ENCODE results near the gene PNPLA2. TPM values are rescaled to one million over a fixed set of nuclear protein-coding genes. Genes with fewer than 3 reads are reported as not detected.

PNPLA2 gene
- total RNA-seq, 2 experiments from 2014 or later: 19.8 to 41.2 TPM

DNA sequence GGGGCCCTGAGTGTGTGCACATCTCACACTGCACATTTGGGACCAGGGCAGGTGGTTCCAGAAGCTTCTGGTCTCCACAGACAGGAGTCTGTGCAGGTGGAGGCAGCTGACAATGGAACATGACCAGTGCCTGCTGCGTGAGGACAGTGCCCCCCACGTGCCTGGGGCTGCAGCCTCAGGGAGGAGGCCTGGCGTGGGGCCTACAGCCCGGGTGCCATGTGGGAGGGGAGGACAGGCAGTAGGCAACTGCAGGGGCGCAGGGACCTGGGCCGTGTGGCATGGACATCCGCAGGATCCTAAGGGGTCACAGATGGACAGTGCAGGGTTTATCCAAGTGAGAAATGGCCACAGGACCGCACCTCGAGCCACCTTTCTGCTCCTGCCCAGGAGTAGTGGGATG is 52.8 kb downstream of the PNPLA2 start:
- POLR2A ChIA-PET: no interaction called here
- TF ChIP-seq EZH2phosphoT487 (IDR thresholded peaks at IDR 0.05; ENCODE audit: borderline replicate concordance, low read depth, low read length): no peak
- TF ChIP-seq, protein P1, sequence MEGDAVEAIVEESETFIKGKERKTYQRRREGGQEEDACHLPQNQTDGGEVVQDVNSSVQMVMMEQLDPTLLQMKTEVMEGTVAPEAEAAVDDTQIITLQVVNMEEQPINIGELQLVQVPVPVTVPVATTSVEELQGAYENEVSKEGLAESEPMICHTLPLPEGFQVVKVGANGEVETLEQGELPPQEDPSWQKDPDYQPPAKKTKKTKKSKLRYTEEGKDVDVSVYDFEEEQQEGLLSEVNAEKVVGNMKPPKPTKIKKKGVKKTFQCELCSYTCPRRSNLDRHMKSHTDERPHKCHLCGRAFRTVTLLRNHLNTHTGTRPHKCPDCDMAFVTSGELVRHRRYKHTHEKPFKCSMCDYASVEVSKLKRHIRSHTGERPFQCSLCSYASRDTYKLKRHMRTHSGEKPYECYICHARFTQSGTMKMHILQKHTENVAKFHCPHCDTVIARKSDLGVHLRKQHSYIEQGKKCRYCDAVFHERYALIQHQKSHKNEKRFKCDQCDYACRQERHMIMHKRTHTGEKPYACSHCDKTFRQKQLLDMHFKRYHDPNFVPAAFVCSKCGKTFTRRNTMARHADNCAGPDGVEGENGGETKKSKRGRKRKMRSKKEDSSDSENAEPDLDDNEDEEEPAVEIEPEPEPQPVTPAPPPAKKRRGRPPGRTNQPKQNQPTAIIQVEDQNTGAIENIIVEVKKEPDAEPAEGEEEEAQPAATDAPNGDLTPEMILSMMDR (conservative IDR thresholded peaks at IDR 0.05; ENCODE audit: low read length): no peak
- H3K36me3 ChIP-seq (ENCODE audit: insufficient read depth, low read length): peaks cover 5% of the 10 kb centered on the region; the same call in 1 of the 2 replicates
- intact Hi-C loops (cut with micrococcal nuclease; ENCODE audit: unreplicated experiment): no loop called here
- no peaks in the 10 kb centered on the region for H3K79me2 ChIP-seq (ENCODE audit: insufficient read depth, low read depth, low read length)
- no TSS peak for BruUV-seq (replicated peaks)
- DNase-seq (ENCODE audit: low spot score): no peak
- no peak overlapping the region for H2AFZ ChIP-seq (ENCODE audit: low read length)
- H3K9me3 ChIP-seq (ENCODE audit: low read length): no peaks in the 10 kb centered on the region
- no peaks in the 10 kb centered on the region for H3K9me2 ChIP-seq (ENCODE audit: insufficient read depth, low read length)
- no peak overlapping the region for H3K4me2 ChIP-seq (ENCODE audit: low read length)
- H3K4me3 ChIP-seq (ENCODE audit: low read depth, low read length, poor library complexity, severe bottlenecking): no peak overlapping the region
- H3K27ac ChIP-seq (ENCODE audit: low read depth, low read length, poor library complexity, severe bottlenecking): no peak overlapping the region
- CTCF ChIA-PET (ENCODE audit: unreplicated experiment): no interaction called here
- no peaks in the 10 kb centered on the region for H4K20me1 ChIP-seq (ENCODE audit: insufficient read depth, low read length)
- no peaks in the 10 kb centered on the region for H3K4me1 ChIP-seq (ENCODE audit: insufficient read depth, low read length, poor library complexity, severe bottlenecking)

DNA sequence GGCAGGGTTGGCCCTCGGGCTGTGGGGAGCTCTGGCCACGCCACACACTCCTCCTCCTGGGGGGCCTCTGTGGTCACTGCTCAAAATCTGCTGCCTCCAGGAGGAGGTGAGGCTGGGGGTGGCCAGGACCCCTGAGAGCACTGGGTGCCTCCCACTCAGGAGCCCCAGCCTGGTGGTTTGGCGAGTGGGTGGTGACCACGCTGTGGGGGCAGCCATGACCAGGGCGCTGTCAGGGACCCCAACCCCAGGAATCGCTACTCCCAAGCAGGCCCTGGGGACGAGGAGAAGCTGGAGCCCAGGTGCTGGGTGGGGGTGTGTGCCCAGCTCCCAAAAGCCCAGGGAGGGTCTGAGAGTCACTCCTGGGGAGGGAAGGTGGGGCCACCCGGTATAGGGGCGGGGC is 54.1 kb downstream of the PNPLA2 start:
- POLR2A ChIA-PET: interaction anchor here (0.6 kb wide), 1 partner anchor 83 kb away, joined by 3 read pairs; the partner anchor contains the start of gene CEND1
- Histone ChIP-seq H3K9me3 (ENCODE audit: low read length) (no peaks in the 10 kb centered on the region), H3K4me3 (ENCODE audit: low read depth, low read length, poor library complexity, severe bottlenecking) (no peak overlapping the region), H3K79me2 (ENCODE audit: insufficient read depth, low read depth, low read length) (no peaks in the 10 kb centered on the region), H4K20me1 (ENCODE audit: insufficient read depth, low read length) (no peaks in the 10 kb centered on the region), H3K4me2 (ENCODE audit: low read length) (no peak overlapping the region), H3K9me2 (ENCODE audit: insufficient read depth, low read length) (no peaks in the 10 kb centered on the region), H2AFZ (ENCODE audit: low read length) (no peak overlapping the region), H3K4me1 (ENCODE audit: insufficient read depth, low read length, poor library complexity, severe bottlenecking) (no peaks in the 10 kb centered on the region), H3K27ac (ENCODE audit: low read depth, low read length, poor library complexity, severe bottlenecking) (no peak overlapping the region), H3K36me3 (ENCODE audit: insufficient read depth, low read length) (peaks cover 6% of the 10 kb centered on the region; the same call in 1 of the 2 replicates)
- TF ChIP-seq, protein P1 (conservative IDR thresholded peaks at IDR 0.05; ENCODE audit: low read length): no peak
- no peak for TF ChIP-seq EZH2phosphoT487 (IDR thresholded peaks at IDR 0.05; ENCODE audit: borderline replicate concordance, low read depth, low read length)
- CTCF ChIA-PET (ENCODE audit: unreplicated experiment): no interaction called here
- no peak for DNase-seq (ENCODE audit: low spot score)
- BruUV-seq (replicated peaks): no TSS peak
- intact Hi-C loops (cut with micrococcal nuclease; ENCODE audit: unreplicated experiment): no loop called here

DNA sequence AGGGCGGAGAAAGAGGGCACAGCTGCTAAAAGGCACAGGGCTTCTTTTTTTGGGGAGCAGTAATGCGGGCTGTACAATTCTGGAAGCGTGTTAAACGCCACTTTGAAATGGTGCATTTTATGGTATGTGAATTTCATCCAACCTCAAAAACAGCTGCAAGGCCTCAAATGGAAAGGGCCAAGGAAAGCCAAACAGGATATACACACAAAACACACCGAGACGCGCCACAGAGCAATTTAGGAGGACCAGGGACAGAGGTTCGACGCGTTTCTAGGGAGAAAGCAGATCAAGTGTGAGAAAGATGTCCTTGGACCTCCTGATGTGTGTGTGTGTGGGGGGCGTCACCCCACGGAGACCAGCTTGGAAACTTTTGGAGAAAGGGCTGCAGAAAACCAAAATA is 55.0 kb downstream of the PNPLA2 start:
- Histone ChIP-seq H3K9me2 (ENCODE audit: insufficient read depth, low read length) (no peaks in the 10 kb centered on the region), H3K9me3 (ENCODE audit: low read length) (no peaks in the 10 kb centered on the region), H3K4me2 (ENCODE audit: low read length) (no peak overlapping the region), H3K4me3 (ENCODE audit: low read depth, low read length, poor library complexity, severe bottlenecking) (no peak overlapping the region), H2AFZ (ENCODE audit: low read length) (no peak overlapping the region), H3K4me1 (ENCODE audit: insufficient read depth, low read length, poor library complexity, severe bottlenecking) (no peaks in the 10 kb centered on the region), H3K27ac (ENCODE audit: low read depth, low read length, poor library complexity, severe bottlenecking) (no peak overlapping the region), H4K20me1 (ENCODE audit: insufficient read depth, low read length) (no peaks in the 10 kb centered on the region), H3K79me2 (ENCODE audit: insufficient read depth, low read depth, low read length) (no peaks in the 10 kb centered on the region), H3K36me3 (ENCODE audit: insufficient read depth, low read length) (peaks cover 9% of the 10 kb centered on the region; the same call in 1 of the 2 replicates)
- CTCF ChIA-PET (ENCODE audit: unreplicated experiment): no interaction called here
- POLR2A ChIA-PET: no interaction called here
- TF ChIP-seq, protein P1 (conservative IDR thresholded peaks at IDR 0.05; ENCODE audit: low read length): no peak
- TF ChIP-seq EZH2phosphoT487 (IDR thresholded peaks at IDR 0.05; ENCODE audit: borderline replicate concordance, low read depth, low read length): no peak
- intact Hi-C loops (cut with micrococcal nuclease; ENCODE audit: unreplicated experiment): no loop called here
- DNase-seq (ENCODE audit: low spot score): no peak
- BruUV-seq (replicated peaks): no TSS peak

Small RNAs within 50 kb of the gene (small RNA-seq; reads per million reads assigned to genes)
- not detected for gene SNORA52

Other genes starting within 250 kb of the PNPLA2 start
- 23.3 and 25.6 TPM in 2 replicates for gene PHRF1, start 242.4 kb upstream of the PNPLA2 start, total RNA-seq (2014; rRNA removed; shearing (Covaris generic))
- 43.8 and 45.4 TPM in 2 replicates for gene PHRF1, start 242.4 kb upstream of the PNPLA2 start, total RNA-seq (2022)
- 18.7 and 20.9 TPM in 2 replicates for gene IRF7, start 203.0 kb upstream of the PNPLA2 start, total RNA-seq (2014; rRNA removed; shearing (Covaris generic))
- 15.8 and 16.6 TPM in 2 replicates for gene IRF7, start 203.0 kb upstream of the PNPLA2 start, total RNA-seq (2022)
- not detected in 2 replicates for gene CDHR5, start 194.0 kb upstream of the PNPLA2 start, total RNA-seq (2014; rRNA removed; shearing (Covaris generic))
- gene CDHR5, start 194.0 kb upstream of the PNPLA2 start, total RNA-seq (2022): not detected in 2 replicates
- gene SCT, start 191.7 kb upstream of the PNPLA2 start, total RNA-seq (2014; rRNA removed; shearing (Covaris generic)): not detected in 2 replicates
- not detected in 2 replicates for gene SCT, start 191.7 kb upstream of the PNPLA2 start, total RNA-seq (2022)
- gene DRD4, start 181.6 kb upstream of the PNPLA2 start, total RNA-seq (2014; rRNA removed; shearing (Covaris generic)): 0.16 and 2.2 TPM in 2 replicates
- gene DRD4, start 181.6 kb upstream of the PNPLA2 start, total RNA-seq (2022): 3.1 and 3.5 TPM in 2 replicates
- gene DEAF1, start 123.7 kb upstream of the PNPLA2 start, total RNA-seq (2014; rRNA removed; shearing (Covaris generic)): 35.6 and 42.7 TPM in 2 replicates
- gene DEAF1, start 123.7 kb upstream of the PNPLA2 start, total RNA-seq (2022): 63.0 and 66.2 TPM in 2 replicates
- 52.8 and 56.8 TPM in 2 replicates for gene TMEM80, start 123.1 kb upstream of the PNPLA2 start, total RNA-seq (2014; rRNA removed; shearing (Covaris generic))
- gene TMEM80, start 123.1 kb upstream of the PNPLA2 start, total RNA-seq (2022): 51.6 and 52.7 TPM in 2 replicates
- 3.8 and 4.8 TPM in 2 replicates for gene EPS8L2, start 112.7 kb upstream of the PNPLA2 start, total RNA-seq (2014; rRNA removed; shearing (Covaris generic))
- gene EPS8L2, start 112.7 kb upstream of the PNPLA2 start, total RNA-seq (2022): 7.1 and 9.3 TPM in 2 replicates
- 209 and 226 TPM in 2 replicates for gene TALDO1, start 71.5 kb upstream of the PNPLA2 start, total RNA-seq (2014; rRNA removed; shearing (Covaris generic))
- 172 and 195 TPM in 2 replicates for gene TALDO1, start 71.5 kb upstream of the PNPLA2 start, total RNA-seq (2022)
- gene GATD1, start 41.4 kb upstream of the PNPLA2 start, total RNA-seq (2014; rRNA removed; shearing (Covaris generic)): 73.3 and 109 TPM in 2 replicates
- gene GATD1, start 41.4 kb upstream of the PNPLA2 start, total RNA-seq (2022): 117 and 141 TPM in 2 replicates
- gene CEND1, start 28.8 kb upstream of the PNPLA2 start, total RNA-seq (2014; rRNA removed; shearing (Covaris generic)): 17.5 and 17.6 TPM in 2 replicates
- 25.6 and 32.5 TPM in 2 replicates for gene CEND1, start 28.8 kb upstream of the PNPLA2 start, total RNA-seq (2022)
- gene SLC25A22, start 20.6 kb upstream of the PNPLA2 start, total RNA-seq (2014; rRNA removed; shearing (Covaris generic)): 22.7 and 30.8 TPM in 2 replicates
- 46.2 and 50.9 TPM in 2 replicates for gene SLC25A22, start 20.6 kb upstream of the PNPLA2 start, total RNA-seq (2022)
- gene PIDD1, start 13.7 kb upstream of the PNPLA2 start, total RNA-seq (2014; rRNA removed; shearing (Covaris generic)): 31.2 and 33.6 TPM in 2 replicates
- 47.7 and 49.1 TPM in 2 replicates for gene PIDD1, start 13.7 kb upstream of the PNPLA2 start, total RNA-seq (2022)
- 1,564 and 1,687 TPM in 2 replicates for gene RPLP2, start 8.9 kb upstream of the PNPLA2 start, total RNA-seq (2014; rRNA removed; shearing (Covaris generic))
- gene RPLP2, start 8.9 kb upstream of the PNPLA2 start, total RNA-seq (2022): 3,121 and 3,147 TPM in 2 replicates
- 2.2 and 2.8 TPM in 2 replicates for gene CRACR2B, start 9.0 kb downstream of the PNPLA2 start, total RNA-seq (2014; rRNA removed; shearing (Covaris generic))
- 20.1 and 21.0 TPM in 2 replicates for gene CRACR2B, start 9.0 kb downstream of the PNPLA2 start, total RNA-seq (2022)
- 0.28 TPM in 1 of 2 replicates, not detected in the other for gene CD151, start 14.0 kb downstream of the PNPLA2 start, total RNA-seq (2014; rRNA removed; shearing (Covaris generic))
- gene CD151, start 14.0 kb downstream of the PNPLA2 start, total RNA-seq (2022): 0.84 and 1.0 TPM in 2 replicates
- 206 and 224 TPM in 2 replicates for gene POLR2L, start 23.6 kb downstream of the PNPLA2 start, total RNA-seq (2014; rRNA removed; shearing (Covaris generic))
- 64.5 and 88.3 TPM in 2 replicates for gene POLR2L, start 23.6 kb downstream of the PNPLA2 start, total RNA-seq (2022)
- gene TSPAN4, start 23.9 kb downstream of the PNPLA2 start, total RNA-seq (2014; rRNA removed; shearing (Covaris generic)): 8.9 and 12.1 TPM in 2 replicates
- gene TSPAN4, start 23.9 kb downstream of the PNPLA2 start, total RNA-seq (2022): 8.0 and 9.4 TPM in 2 replicates
- gene CHID1, start 91.9 kb downstream of the PNPLA2 start, total RNA-seq (2014; rRNA removed; shearing (Covaris generic)): 30.6 and 39.4 TPM in 2 replicates
- 69.6 and 71.1 TPM in 2 replicates for gene CHID1, start 91.9 kb downstream of the PNPLA2 start, total RNA-seq (2022)
- gene AP2A2, start 107.0 kb downstream of the PNPLA2 start, total RNA-seq (2014; rRNA removed; shearing (Covaris generic)): 22.4 and 24.9 TPM in 2 replicates
- 40.0 and 43.0 TPM in 2 replicates for gene AP2A2, start 107.0 kb downstream of the PNPLA2 start, total RNA-seq (2022)
- not detected in 2 replicates for gene MUC6, start 217.8 kb downstream of the PNPLA2 start, total RNA-seq (2014; rRNA removed; shearing (Covaris generic))
- not detected in 2 replicates for gene MUC6, start 217.8 kb downstream of the PNPLA2 start, total RNA-seq (2022)